ENCODE measurements around the gene ZNF789. TPM values are rescaled to one million over a fixed set of nuclear protein-coding genes. Genes with fewer than 3 reads are reported as not detected.

The ZNF789 gene
- total and polyA plus RNA-seq, 10 of the 15 experiments (the other 5 are each of a cell fraction or from before 2014, with no cell fraction given) = 5.6 to 44.6 (median 21.3) TPM

GRCh38 chr7:99476107-99476506 lies 3.4 kb downstream of the ZNF789 start:
- in situ Hi-C loops (cut with MboI) (no loop called here), intact Hi-C loops (cut with micrococcal nuclease; ENCODE audit: unreplicated experiment) (no loop called here)
- ATAC-seq (no peak), DNase-seq (ENCODE audit: low read depth, low spot score) (no peak), FAIRE-seq (no peak)
- H3K79me2 ChIP-seq (ENCODE audit: control insufficient read depth, insufficient read depth, low read length) = peaks cover 43% of the 10 kb centered on the region
- POLR2A ChIA-PET = no interaction called here
- WGBS (ENCODE audit: insufficient coverage, insufficient replicate concordance, low lambda C conversion rate, missing lambda C conversion rate) = 75% methylated on average over 5 of the region's 5 CpGs
- no TSS peak for BruUV-seq (replicated peaks)
- TF ChIP-seq, protein P1, sequence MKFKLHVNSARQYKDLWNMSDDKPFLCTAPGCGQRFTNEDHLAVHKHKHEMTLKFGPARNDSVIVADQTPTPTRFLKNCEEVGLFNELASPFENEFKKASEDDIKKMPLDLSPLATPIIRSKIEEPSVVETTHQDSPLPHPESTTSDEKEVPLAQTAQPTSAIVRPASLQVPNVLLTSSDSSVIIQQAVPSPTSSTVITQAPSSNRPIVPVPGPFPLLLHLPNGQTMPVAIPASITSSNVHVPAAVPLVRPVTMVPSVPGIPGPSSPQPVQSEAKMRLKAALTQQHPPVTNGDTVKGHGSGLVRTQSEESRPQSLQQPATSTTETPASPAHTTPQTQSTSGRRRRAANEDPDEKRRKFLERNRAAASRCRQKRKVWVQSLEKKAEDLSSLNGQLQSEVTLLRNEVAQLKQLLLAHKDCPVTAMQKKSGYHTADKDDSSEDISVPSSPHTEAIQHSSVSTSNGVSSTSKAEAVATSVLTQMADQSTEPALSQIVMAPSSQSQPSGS (IDR thresholded peaks at IDR 0.05; ENCODE audit: low read length) = no peak
- no peak for TF ChIP-seq SKIL (IDR thresholded peaks at IDR 0.05; ENCODE audit: low read depth, poor library complexity, severe bottlenecking)
- TF ChIP-seq NR2C2 (IDR thresholded peaks at IDR 0.05; ENCODE audit: borderline replicate concordance, control insufficient read depth, insufficient read length, low read depth) = no peak
- TF ChIP-seq NR2F1 (conservative IDR thresholded peaks at IDR 0.05) = no peak
- TF ChIP-seq HCFC1 (IDR thresholded peaks at IDR 0.05; ENCODE audit: low read length) = no peak
- no peak for TF ChIP-seq BRCA1 (IDR thresholded peaks at IDR 0.05; ENCODE audit: low read depth, low read length)
- no peak for TF ChIP-seq FOXM1 (IDR thresholded peaks at IDR 0.05; ENCODE audit: low read depth, low read length)
- TF ChIP-seq ELK1 (IDR thresholded peaks at IDR 0.05; ENCODE audit: low read depth, low read length) = no peak
- no peak for TF ChIP-seq RB1 (IDR thresholded peaks at IDR 0.05; ENCODE audit: borderline replicate concordance)
- TF ChIP-seq ZNF24 (IDR thresholded peaks at IDR 0.05) = no peak
- no peak for TF ChIP-seq ZZZ3 (IDR thresholded peaks at IDR 0.05; ENCODE audit: control insufficient read depth, insufficient read length, low read depth)
- no peak for TF ChIP-seq PAX5 (IDR thresholded peaks at IDR 0.05; ENCODE audit: borderline replicate concordance, low read depth, low read length)
- TF ChIP-seq, protein P2, sequence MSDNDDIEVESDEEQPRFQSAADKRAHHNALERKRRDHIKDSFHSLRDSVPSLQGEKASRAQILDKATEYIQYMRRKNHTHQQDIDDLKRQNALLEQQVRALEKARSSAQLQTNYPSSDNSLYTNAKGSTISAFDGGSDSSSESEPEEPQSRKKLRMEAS (IDR thresholded peaks at IDR 0.05; ENCODE audit: low read depth, low read length) = no peak
- no peak for TF ChIP-seq NBN (IDR thresholded peaks at IDR 0.05)
- no peak for TF ChIP-seq SREBF1 (IDR thresholded peaks at IDR 0.05; ENCODE audit: low read length)
- no peak for TF ChIP-seq STAT3 (IDR thresholded peaks at IDR 0.05; ENCODE audit: low read depth, low read length)
- TF ChIP-seq MXI1 (IDR thresholded peaks at IDR 0.05; ENCODE audit: low read depth, low read length) = no peak
- CTCF ChIA-PET = no interaction called here
- H3K27me3 ChIP-seq (replicated peaks in 1 of 2; ENCODE audit: control insufficient read depth in 2 of 2, insufficient read depth in 2 of 2, low read length in 1 of 2) = no peaks in the 10 kb centered on the region
- no peaks in the 10 kb centered on the region for H3K9me3 ChIP-seq (replicated peaks; ENCODE audit: control insufficient read depth, insufficient read depth, low read length)
- peak overlapping the region; percentile 28; the same call in 1 of the 2 replicates for H3K4me2 ChIP-seq (ENCODE audit: control insufficient read depth, insufficient read depth)
- no peak overlapping the region for H3K9ac ChIP-seq (ENCODE audit: control insufficient read depth, insufficient read depth, low read length)
- H2AFZ ChIP-seq (ENCODE audit: control insufficient read depth, low read depth, low read length) = no peak overlapping the region
- RAD21 ChIA-PET (ENCODE audit: unreplicated experiment) = no interaction called here
- H3K27ac ChIP-seq (ENCODE audit: control insufficient read depth, insufficient read depth) = no peak overlapping the region
- H3K4me3 ChIP-seq = no peak overlapping the region
- H3K4me1 ChIP-seq (ENCODE audit: control insufficient read depth, insufficient read depth, low read length) = peaks cover 6% of the 10 kb centered on the region
- no peaks in the 10 kb centered on the region for H4K20me1 ChIP-seq (ENCODE audit: control insufficient read depth, insufficient read depth)
- H3K36me3 ChIP-seq (ENCODE audit: control insufficient read depth in 2 of 2, insufficient read depth in 2 of 2, low read length in 1 of 2) = peaks cover 11% of the 10 kb centered on the region in 2 experiments
- SMC1A ChIA-PET (ENCODE audit: uncharacterized antibody, unreplicated experiment) = interaction anchor here (0.7 to 1.2 kb wide), 3 partner anchors 10 to 29 kb away, joined by 3 read pairs; no protein-coding TSS in a partner anchor
